OCI-LY7 (cell line): Measurements from ENCODE around the gene XRRA1. TPM values are rescaled to one million over a fixed set of nuclear protein-coding genes. Genes with fewer than 3 reads are reported as not detected.

Experiments
- BruUV-seq: library from RNA; stranded (reverse); fragments of 400-500 nt; replicated peaks from 2 replicates; lab custom pipeline; 2021; lab: Mats Ljungman, UMichigan
- CTCF ChIA-PET: fragments of 300-600 bp; sonication (Branson Sonifier 250); formaldehyde crosslinking; loops from one replicate; lab custom pipeline; 2022; ENCODE audit warnings: antibody characterized with exemption; ENCODE audit not compliant: unreplicated experiment; lab: Charles Lee
- POLR2A ChIA-PET: fragments of 300-600 bp; sonication (Branson Sonifier 250); formaldehyde crosslinking; loops from one replicate; lab custom pipeline; 2022; ENCODE audit warnings: antibody characterized with exemption; lab: Charles Lee
- DNase-seq: peaks from one replicate; pipeline ENCODE4 v3.0.0-alpha.2; 2015; ENCODE audit warnings: low spot score
- H2AFZ ChIP-seq: fragments of 200-600 bp; sonication (generic), shearing (Covaris generic); 2 replicates; pipeline ENCODE4 v1.6.1; 2014; ENCODE audit warnings: mild to moderate bottlenecking, antibody characterized with exemption, low read length, moderate library complexity
- H3K27ac ChIP-seq: fragments of 200-600 bp; sonication (generic); 2 replicates; pipeline ENCODE4 v1.5.1; 2014; ENCODE audit warnings: mixed run types, low read depth, mild to moderate bottlenecking, moderate library complexity, low read length, inconsistent platforms; ENCODE audit not compliant: poor library complexity, severe bottlenecking
- H3K36me3 ChIP-seq: fragments of 200-600 bp; sonication (generic); 2 replicates; pipeline ENCODE4 v1.6.1; 2014; ENCODE audit warnings: mild to moderate bottlenecking, antibody characterized with exemption, low read length, moderate library complexity, mixed read lengths; ENCODE audit not compliant: insufficient read depth
- H3K4me1 ChIP-seq: fragments of 200-600 bp; sonication (generic); 2 replicates; pipeline ENCODE4 v1.5.1; 2014; ENCODE audit warnings: mild to moderate bottlenecking, low read length; ENCODE audit not compliant: insufficient read depth, poor library complexity, severe bottlenecking
- H3K4me2 ChIP-seq: fragments of 200-600 bp; sonication (generic); 2 replicates; pipeline ENCODE4 v1.6.1; 2014; ENCODE audit warnings: mild to moderate bottlenecking, low read length
- H3K4me3 ChIP-seq: fragments of 200-600 bp; sonication (generic); 2 replicates; pipeline ENCODE4 v1.5.1; 2014; ENCODE audit warnings: mild to moderate bottlenecking, low read depth, low read length; ENCODE audit not compliant: poor library complexity, severe bottlenecking
- H3K79me2 ChIP-seq: fragments of 200-600 bp; sonication (generic); 2 replicates; pipeline ENCODE4 v1.6.1; 2016; ENCODE audit warnings: low read depth, mild to moderate bottlenecking, low read length, moderate library complexity, mixed read lengths; ENCODE audit not compliant: insufficient read depth
- H3K9me2 ChIP-seq: fragments of 200-600 bp; sonication (generic); 2 replicates; pipeline ENCODE4 v1.6.1; 2016; ENCODE audit warnings: mild to moderate bottlenecking, low read length, mixed read lengths; ENCODE audit not compliant: insufficient read depth
- H3K9me3 ChIP-seq: fragments of 200-600 bp; sonication (generic); 2 replicates; pipeline ENCODE4 v1.6.1; 2014; ENCODE audit warnings: mild to moderate bottlenecking, mixed run types, low read length, mixed read lengths
- H4K20me1 ChIP-seq: fragments of 200-600 bp; sonication (generic); 2 replicates; pipeline ENCODE4 v1.6.1; 2014; ENCODE audit warnings: mild to moderate bottlenecking, antibody characterized with exemption, low read length, moderate library complexity, mixed read lengths; ENCODE audit not compliant: insufficient read depth
- EZH2phosphoT487 ChIP-seq: fragments of 200-600 bp; sonication (generic); IDR thresholded peaks from 2 replicates; pipeline ENCODE4 v1.6.1; 2018; ENCODE audit warnings: low read depth, borderline replicate concordance, mild to moderate bottlenecking, mixed run types, antibody characterized with exemption, low read length, moderate library complexity, mixed read lengths
- intact Hi-C: fragments of 100-400 bp; cut with micrococcal nuclease; formaldehyde crosslinking; loops from one replicate; pipeline ENCODE4 v1.10.0; 2022; ENCODE audit not compliant: unreplicated experiment
- total RNA-seq, 2 experiments: library from RNA; depleted of rRNA in 1 of 2; stranded (reverse); fragments of >200 nt in 1 of 2; shearing (Covaris generic) in 1 of 2; gene quantifications; 2 replicates each; pipeline ENCODE4 v1.2.3, GENCODE V29; 2014 to 2022
- TF ChIP-seq, protein P1 (sequence below): fragments of 200-600 bp; sonication (generic); conservative IDR thresholded peaks from 2 replicates; pipeline ENCODE4 v1.5.1; 2014; ENCODE audit warnings: mild to moderate bottlenecking, antibody characterized with exemption, low read length, moderate library complexity, mixed read lengths

XRRA1 gene
- total RNA-seq, 2 experiments from 2014 or later: 20.3 to 29.1 TPM

DNA sequence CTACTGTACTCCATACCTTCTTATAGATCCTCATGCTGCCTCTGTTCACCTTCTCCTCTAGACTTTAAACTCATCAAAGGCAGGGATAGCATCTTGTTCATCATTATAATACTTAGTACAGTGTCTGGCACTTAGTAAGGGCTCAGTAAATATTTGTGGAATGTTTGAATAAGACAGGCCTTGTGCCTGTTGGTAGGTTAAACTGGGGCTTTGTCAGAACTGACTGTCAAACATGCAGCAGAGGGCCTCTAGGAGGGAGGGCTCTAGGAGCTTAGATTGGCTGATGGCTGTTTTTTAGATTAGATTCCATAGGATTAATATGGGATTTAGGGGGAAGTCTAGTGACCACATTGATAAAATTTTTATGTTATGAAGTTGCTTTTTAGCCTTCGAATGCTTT, 129.5 kb downstream of the XRRA1 start:
- Histone ChIP-seq H3K9me3 (peaks cover 12% of the 10 kb centered on the region; the same call in 1 of the 2 replicates), H3K36me3 (peaks cover 88% of the 10 kb centered on the region), H3K4me1 (no peaks in the 10 kb centered on the region), H3K4me2 (no peak overlapping the region), H4K20me1 (no peaks in the 10 kb centered on the region), H3K9me2 (no peaks in the 10 kb centered on the region), H3K79me2 (no peaks in the 10 kb centered on the region; the same call in 1 of the 2 replicates), H2AFZ (no peak overlapping the region), H3K4me3 (no peak overlapping the region), H3K27ac (no peak overlapping the region)
- ChIA-PET POLR2A (no interaction called here), CTCF (no interaction called here)
- BruUV-seq: no TSS peak
- intact Hi-C loops: no loop called here
- TF ChIP-seq, protein P1, sequence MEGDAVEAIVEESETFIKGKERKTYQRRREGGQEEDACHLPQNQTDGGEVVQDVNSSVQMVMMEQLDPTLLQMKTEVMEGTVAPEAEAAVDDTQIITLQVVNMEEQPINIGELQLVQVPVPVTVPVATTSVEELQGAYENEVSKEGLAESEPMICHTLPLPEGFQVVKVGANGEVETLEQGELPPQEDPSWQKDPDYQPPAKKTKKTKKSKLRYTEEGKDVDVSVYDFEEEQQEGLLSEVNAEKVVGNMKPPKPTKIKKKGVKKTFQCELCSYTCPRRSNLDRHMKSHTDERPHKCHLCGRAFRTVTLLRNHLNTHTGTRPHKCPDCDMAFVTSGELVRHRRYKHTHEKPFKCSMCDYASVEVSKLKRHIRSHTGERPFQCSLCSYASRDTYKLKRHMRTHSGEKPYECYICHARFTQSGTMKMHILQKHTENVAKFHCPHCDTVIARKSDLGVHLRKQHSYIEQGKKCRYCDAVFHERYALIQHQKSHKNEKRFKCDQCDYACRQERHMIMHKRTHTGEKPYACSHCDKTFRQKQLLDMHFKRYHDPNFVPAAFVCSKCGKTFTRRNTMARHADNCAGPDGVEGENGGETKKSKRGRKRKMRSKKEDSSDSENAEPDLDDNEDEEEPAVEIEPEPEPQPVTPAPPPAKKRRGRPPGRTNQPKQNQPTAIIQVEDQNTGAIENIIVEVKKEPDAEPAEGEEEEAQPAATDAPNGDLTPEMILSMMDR: no peak
- TF ChIP-seq EZH2phosphoT487: no peak
- DNase-seq: no peak

DNA sequence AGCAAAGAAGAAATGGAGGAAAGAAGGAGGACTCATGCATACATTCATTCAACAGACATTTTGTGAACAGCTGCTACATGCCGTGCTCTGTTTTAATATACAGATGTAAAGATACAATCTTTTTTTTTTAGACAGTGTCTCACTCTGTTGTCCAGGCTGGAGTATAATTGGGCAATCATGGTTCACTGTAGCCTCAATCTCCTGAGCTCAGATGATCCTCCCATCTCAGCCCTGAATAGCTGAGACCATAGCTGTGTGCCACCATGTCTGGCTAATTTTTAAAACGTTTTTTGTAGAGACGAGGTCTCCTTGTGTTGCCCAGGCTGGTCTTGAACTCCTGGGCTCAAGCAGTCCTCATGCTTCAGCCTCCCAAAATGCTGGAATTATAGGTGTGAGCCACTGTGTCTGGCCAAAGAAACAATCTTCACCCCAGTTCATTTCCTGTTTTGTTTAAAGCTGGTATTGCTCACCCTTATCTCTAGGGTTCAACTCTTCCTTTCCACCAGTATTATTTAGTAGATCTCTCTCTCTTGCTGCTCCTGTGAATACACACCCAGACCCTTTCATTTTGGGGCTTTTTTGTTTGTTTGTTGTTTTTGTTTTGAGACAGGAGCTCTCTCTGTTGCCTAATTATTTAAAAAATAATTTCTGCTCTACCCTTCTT, 130.5 kb downstream of the XRRA1 start:
- CTCF ChIA-PET: no interaction called here
- Histone ChIP-seq H3K36me3 (peaks cover 83% of the 10 kb centered on the region), H3K9me2 (no peaks in the 10 kb centered on the region), H3K4me2 (no peak overlapping the region), H4K20me1 (no peaks in the 10 kb centered on the region), H2AFZ (no peak overlapping the region), H3K4me3 (no peak overlapping the region), H3K4me1 (no peaks in the 10 kb centered on the region), H3K79me2 (no peaks in the 10 kb centered on the region; the same call in 1 of the 2 replicates), H3K9me3 (peaks cover 2% of the 10 kb centered on the region; the same call in 1 of the 2 replicates), H3K27ac (no peak overlapping the region)
- POLR2A ChIA-PET: no interaction called here
- intact Hi-C loops: no loop called here
- TSS peak; percentile 38 for BruUV-seq
- no peak for DNase-seq
- TF ChIP-seq, protein P1: no peak
- TF ChIP-seq EZH2phosphoT487: no peak

DNA sequence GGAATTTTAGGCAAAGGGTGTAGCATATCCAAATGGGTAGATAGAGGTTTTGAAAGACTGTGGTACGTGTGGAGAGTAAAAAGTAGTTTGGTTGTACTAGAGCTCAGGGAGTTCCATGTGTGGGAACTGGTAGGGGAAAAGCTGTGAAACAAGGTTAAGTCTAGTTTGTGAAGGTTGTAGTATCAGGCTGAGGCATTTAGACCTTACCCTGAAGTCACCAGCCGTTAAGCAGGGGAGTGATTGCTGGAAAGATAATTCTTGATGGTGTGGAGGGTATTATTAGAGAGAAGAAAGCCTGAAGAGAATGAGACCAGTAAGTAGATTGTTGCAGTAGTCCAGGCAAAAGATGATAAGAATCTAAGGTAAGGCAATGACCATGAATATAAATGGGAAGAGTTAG, 132.2 kb downstream of the XRRA1 start:
- intact Hi-C loops: no loop called here
- Histone ChIP-seq H3K27ac (no peak overlapping the region), H3K4me3 (no peak overlapping the region), H3K79me2 (no peaks in the 10 kb centered on the region), H3K36me3 (peaks cover 81% of the 10 kb centered on the region), H3K9me3 (no peaks in the 10 kb centered on the region), H4K20me1 (no peaks in the 10 kb centered on the region), H3K9me2 (no peaks in the 10 kb centered on the region), H3K4me2 (no peak overlapping the region), H3K4me1 (no peaks in the 10 kb centered on the region), H2AFZ (no peak overlapping the region)
- no TSS peak for BruUV-seq
- CTCF ChIA-PET: no interaction called here
- POLR2A ChIA-PET: no interaction called here
- TF ChIP-seq, protein P1: no peak
- TF ChIP-seq EZH2phosphoT487: no peak
- no peak for DNase-seq
